Fibroblast of skin of right quadriceps (primary cell): Measurements from ENCODE around the gene CABP2.

Source experiments
- DNase-seq: peaks from one replicate; pipeline ENCODE4 v3.0.0-alpha.2; 2013

Gene CABP2

GRCh38 chr11:67470337-67471002 lies 52.8 kb downstream of the CABP2 start:
- no peak for DNase-seq

- DNase-seq, result no peak
Measured at GRCh38 chr11:67469508-67469811, 53.8 kb downstream of the CABP2 start.
